Duodenal mucosa (tissue), 2 donors: ENCODE results near the gene ARHGEF10L.

Experiments
- H3K27ac ChIP-seq: one replicate; pipeline ENCODE4 v1.7.0; 2013; ENCODE audit warnings: low read depth, low read length
- H3K27me3 ChIP-seq, 2 donors: one replicate each; pipeline ENCODE4 v1.7.0; 2013; ENCODE audit warnings: low read length in 2 of 2, control low read depth in 1 of 2; ENCODE audit not compliant: insufficient read depth in 2 of 2, control insufficient read depth in 1 of 2
- H3K36me3 ChIP-seq, 2 donors: one replicate each; pipeline ENCODE4 v1.7.0; 2013; ENCODE audit warnings: low read length in 2 of 2, control low read depth in 1 of 2; ENCODE audit not compliant: insufficient read depth in 2 of 2, control insufficient read depth in 1 of 2
- H3K4me1 ChIP-seq, 2 donors: one replicate each; pipeline ENCODE4 v1.7.0; 2013; ENCODE audit warnings: low read length in 2 of 2, control low read depth in 1 of 2; ENCODE audit not compliant: insufficient read depth in 2 of 2, control insufficient read depth in 1 of 2
- H3K4me3 ChIP-seq, 2 donors: one replicate each; pipeline ENCODE4 v1.7.0; 2013; ENCODE audit warnings: low read length in 2 of 2, low read depth in 1 of 2
- H3K9ac ChIP-seq, 2 donors: one replicate each; pipeline ENCODE4 v1.7.0; 2013; ENCODE audit warnings: low read length in 2 of 2, low read depth in 1 of 2
- H3K9me3 ChIP-seq, 2 donors: one replicate each; pipeline ENCODE4 v1.7.0; 2013; ENCODE audit warnings: low read length in 2 of 2, control low read depth in 1 of 2; ENCODE audit not compliant: control insufficient read depth in 1 of 2

Gene ARHGEF10L

GRCh38 chr1:17673329-17674072 lies 134.0 kb downstream of the ARHGEF10L start:
- Histone ChIP-seq H3K27ac (no peak overlapping the region), H3K9ac (no peak overlapping the region), H3K4me1 (no peaks in the 10 kb centered on the region), H3K27me3 (no peaks in the 10 kb centered on the region), H3K4me3 (no peak overlapping the region), H3K36me3 (peaks cover 4 to 72% of the 10 kb centered on the region in 2 donors), H3K9me3 (no peaks in the 10 kb centered on the region)

- Histone ChIP-seq H3K9ac (no peak overlapping the region), H3K4me1 (peaks cover 0 to 6% of the 10 kb centered on the region in 2 donors), H3K36me3 (peaks cover 4 to 64% of the 10 kb centered on the region in 2 donors), H3K4me3 (no peak overlapping the region), H3K9me3 (no peaks in the 10 kb centered on the region), H3K27ac (no peak overlapping the region), H3K27me3 (no peaks in the 10 kb centered on the region)
Measured at GRCh38 chr1:17674726-17675500, 135.4 kb downstream of the ARHGEF10L start.

GRCh38 chr1:17675744-17676143 lies 136.2 kb downstream of the ARHGEF10L start:
- no peak overlapping the region for H3K27ac ChIP-seq
- no peak overlapping the region for H3K9ac ChIP-seq
- H3K4me3 ChIP-seq: no peak overlapping the region
- H3K9me3 ChIP-seq: no peaks in the 10 kb centered on the region
- peaks cover 4 to 61% of the 10 kb centered on the region in 2 donors for H3K36me3 ChIP-seq
- peaks cover 0 to 6% of the 10 kb centered on the region in 2 donors for H3K4me1 ChIP-seq
- no peaks in the 10 kb centered on the region for H3K27me3 ChIP-seq

- Histone ChIP-seq H3K4me3 (no peak overlapping the region), H3K9me3 (no peaks in the 10 kb centered on the region), H3K9ac (no peak overlapping the region), H3K36me3 (peaks cover 5 to 58% of the 10 kb centered on the region in 2 donors), H3K27me3 (no peaks in the 10 kb centered on the region), H3K4me1 (peaks cover 0 to 6% of the 10 kb centered on the region in 2 donors), H3K27ac (no peak overlapping the region)
Measured at GRCh38 chr1:17676387-17677060, 137.0 kb downstream of the ARHGEF10L start.

GRCh38 chr1:17678011-17678410 lies 138.5 kb downstream of the ARHGEF10L start:
- Histone ChIP-seq H3K27ac (no peak overlapping the region), H3K9me3 (no peaks in the 10 kb centered on the region), H3K4me1 (peaks cover 0 to 6% of the 10 kb centered on the region in 2 donors), H3K36me3 (peaks cover 10 to 68% of the 10 kb centered on the region in 2 donors), H3K27me3 (no peaks in the 10 kb centered on the region), H3K4me3 (no peak overlapping the region), H3K9ac (no peak overlapping the region)

- no peak overlapping the region for H3K9ac ChIP-seq
- H3K9me3 ChIP-seq: no peaks in the 10 kb centered on the region
- peaks cover 0 to 6% of the 10 kb centered on the region in 2 donors for H3K4me1 ChIP-seq
- H3K36me3 ChIP-seq: peaks cover 15 to 64% of the 10 kb centered on the region in 2 donors
- H3K27me3 ChIP-seq: no peaks in the 10 kb centered on the region
- H3K4me3 ChIP-seq: no peak overlapping the region
- no peak overlapping the region for H3K27ac ChIP-seq
Measured at GRCh38 chr1:17679856-17680255, 140.4 kb downstream of the ARHGEF10L start.

- peaks cover 12 to 63% of the 10 kb centered on the region in 2 donors for H3K36me3 ChIP-seq
- H3K27me3 ChIP-seq: no peaks in the 10 kb centered on the region
- no peak overlapping the region for H3K27ac ChIP-seq
- no peak overlapping the region for H3K9ac ChIP-seq
- H3K4me1 ChIP-seq: peaks cover 0 to 6% of the 10 kb centered on the region in 2 donors
- H3K9me3 ChIP-seq: no peaks in the 10 kb centered on the region
- no peak overlapping the region for H3K4me3 ChIP-seq
Measured at GRCh38 chr1:17680308-17680707, 140.8 kb downstream of the ARHGEF10L start.

GRCh38 chr1:17682400-17682799 lies 142.9 kb downstream of the ARHGEF10L start:
- Histone ChIP-seq H3K36me3 (peaks cover 11 to 53% of the 10 kb centered on the region in 2 donors), H3K9ac (no peak overlapping the region)

GRCh38 chr1:17683598-17683997 lies 144.1 kb downstream of the ARHGEF10L start:
- Histone ChIP-seq H3K36me3 (peaks cover 11 to 62% of the 10 kb centered on the region in 2 donors), H3K27ac (no peak overlapping the region), H3K4me1 (peaks cover 0 to 6% of the 10 kb centered on the region in 2 donors)

More at GRCh38 chr1:17682400-17682799, 142.9 kb downstream of the ARHGEF10L start:
- Histone ChIP-seq H3K9me3 (no peaks in the 10 kb centered on the region), H3K27me3 (no peaks in the 10 kb centered on the region), H3K4me1 (peaks cover 0 to 6% of the 10 kb centered on the region in 2 donors), H3K27ac (no peak overlapping the region), H3K4me3 (no peak overlapping the region)

GRCh38 chr1:17684810-17685209 lies 145.3 kb downstream of the ARHGEF10L start:
- Histone ChIP-seq H3K9me3 (no peaks in the 10 kb centered on the region), H3K4me1 (no peaks in the 10 kb centered on the region), H3K4me3 (no peak overlapping the region), H3K27ac (no peak overlapping the region), H3K36me3 (peaks cover 17 to 64% of the 10 kb centered on the region in 2 donors), H3K27me3 (no peaks in the 10 kb centered on the region), H3K9ac (no peak overlapping the region)

More at GRCh38 chr1:17683598-17683997, 144.1 kb downstream of the ARHGEF10L start:
- H3K9ac ChIP-seq: no peak overlapping the region
- H3K9me3 ChIP-seq: no peaks in the 10 kb centered on the region
- no peaks in the 10 kb centered on the region for H3K27me3 ChIP-seq
- no peak overlapping the region for H3K4me3 ChIP-seq
